Renal cortical epithelial cell (primary cell): ENCODE measurements around the gene ISOC2. TPM values are rescaled to one million over a fixed set of nuclear protein-coding genes. Genes with fewer than 3 reads are reported as not detected.
"Not testable (repeated sequence)": the region's sequence is repeated elsewhere in the genome, so short reads cannot be mapped to it uniquely, and the experiment has no call there.

ENCODE experiments used
- DNase-seq: peaks from one replicate; pipeline ENCODE4 v3.0.0-alpha.2; 2011; ENCODE audit warnings: low read depth
- total RNA-seq: library from RNA; depleted of rRNA; stranded (reverse); fragments of >200 nt; gene quantifications from 2 replicates; pipeline ENCODE4 v1.2.3, GENCODE V29; 2014

Gene ISOC2
- total RNA-seq, 1 donor from 2014 or later, result 64.3 TPM

DNA sequence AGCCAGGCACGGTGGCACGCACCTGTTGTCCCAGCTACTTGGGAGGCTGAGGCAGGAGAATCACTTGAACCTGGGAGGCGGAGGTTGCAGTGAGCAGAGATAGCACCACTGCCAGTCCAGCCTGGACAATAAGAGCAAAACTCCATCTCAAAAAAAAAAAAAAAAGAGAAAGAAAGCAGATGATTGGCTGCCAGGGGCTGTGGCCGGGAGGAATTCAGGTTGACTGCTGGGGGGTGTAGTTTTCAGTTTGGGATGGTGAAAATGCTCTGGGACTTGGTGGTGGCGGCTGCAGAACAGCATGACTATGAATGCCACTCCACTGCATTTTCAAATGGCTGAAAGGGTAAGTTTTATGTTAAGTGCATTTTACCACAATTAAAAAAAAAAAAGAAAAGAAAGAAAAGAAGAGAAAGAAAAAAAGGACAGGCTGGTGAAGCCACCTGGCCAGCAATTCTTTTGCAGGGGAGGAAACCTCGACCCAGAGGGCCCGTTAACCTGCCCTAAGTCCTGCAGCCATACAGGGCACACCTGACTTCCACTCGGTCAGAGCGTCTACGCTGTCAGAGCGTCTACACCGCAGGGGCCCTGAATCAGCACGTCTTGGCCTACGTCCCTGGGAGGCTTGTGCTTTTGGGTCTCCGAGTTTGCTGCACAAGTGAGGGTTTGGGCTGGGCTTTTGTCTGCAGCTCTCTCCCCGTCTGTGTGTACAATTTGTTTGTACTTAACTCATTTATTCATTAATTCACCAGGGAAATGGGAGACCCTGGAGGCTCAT lies 3.6 kb downstream of the ISOC2 start:
- DNase-seq, result no peak

DNA sequence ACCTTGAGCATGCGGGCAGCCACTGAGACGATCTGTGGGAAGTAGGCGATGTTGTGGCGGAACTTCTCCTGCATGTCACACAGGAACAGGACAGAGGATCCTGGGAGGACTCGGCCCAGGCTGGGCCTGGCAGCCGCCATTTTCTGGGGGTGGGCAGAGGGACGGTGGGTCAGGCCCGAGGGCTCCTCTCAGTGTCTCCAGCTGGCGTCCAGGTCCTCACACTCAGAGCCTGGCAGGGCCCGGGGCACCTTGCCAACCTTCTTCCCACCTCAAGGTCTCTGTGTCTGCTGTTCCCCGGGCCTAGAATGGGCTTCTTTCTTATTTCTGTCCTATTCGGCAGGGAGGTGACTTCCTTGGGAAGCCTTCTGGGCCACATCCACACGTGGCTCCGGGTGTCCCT lies 5.1 kb downstream of the ISOC2 start:
- DNase-seq, result no peak

DNA sequence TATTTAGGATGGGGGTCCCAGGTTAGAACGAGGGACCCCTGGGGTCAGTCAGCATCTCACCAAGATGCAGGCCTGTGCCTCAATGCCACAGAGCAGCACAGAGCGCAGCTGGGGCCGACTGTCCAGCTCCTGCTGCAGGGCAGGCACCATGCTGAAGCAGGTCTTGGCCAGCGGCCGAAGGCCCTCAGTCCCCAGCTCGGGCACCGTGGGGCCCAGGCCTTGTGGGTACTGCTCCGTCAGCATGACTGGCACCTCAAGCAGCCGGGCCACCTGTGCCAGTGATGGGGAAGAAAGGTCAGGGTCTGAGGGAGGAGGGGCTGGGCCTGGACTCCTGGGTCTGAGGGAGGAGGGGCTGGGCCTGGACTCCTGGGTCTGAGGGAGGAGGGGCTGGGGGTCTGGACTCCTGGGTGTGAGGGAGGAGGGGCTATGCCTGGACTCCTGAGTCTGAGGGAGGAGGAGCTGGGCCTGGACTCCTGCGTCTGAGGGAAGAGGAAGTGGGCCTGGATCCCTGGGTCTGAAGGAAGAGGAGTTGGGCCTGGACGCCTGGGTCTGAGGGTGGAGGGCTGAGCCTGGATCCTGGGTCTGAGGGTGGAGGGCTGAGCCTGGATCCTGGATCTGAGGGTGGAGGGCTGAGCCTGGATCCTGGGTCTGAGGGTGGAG lies 5.7 kb downstream of the ISOC2 start:
- DNase-seq, result no peak

DNA sequence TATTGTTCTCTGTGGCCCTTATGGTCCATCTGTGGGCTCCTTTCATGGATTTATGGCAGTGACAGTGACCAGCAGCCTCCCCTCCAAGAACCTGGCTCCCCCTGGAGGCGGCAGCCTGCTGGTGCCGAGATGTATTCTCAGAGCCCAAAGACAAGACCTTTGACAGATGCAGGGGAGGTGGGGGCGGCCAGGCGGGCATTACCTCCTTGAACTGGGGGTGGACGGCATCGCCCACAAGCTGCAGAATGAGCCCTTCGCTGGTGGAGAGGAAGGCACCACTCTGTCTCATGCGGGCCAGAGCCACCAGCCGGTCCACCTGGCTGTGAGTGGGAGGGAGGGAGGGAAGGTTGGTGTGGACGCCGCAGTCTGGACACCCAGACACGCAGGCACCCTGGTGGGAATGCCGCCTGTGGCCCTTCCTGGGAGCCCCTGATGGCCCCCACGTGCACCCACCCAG lies 6.6 kb downstream of the ISOC2 start:
- DNase-seq, result no peak

DNA sequence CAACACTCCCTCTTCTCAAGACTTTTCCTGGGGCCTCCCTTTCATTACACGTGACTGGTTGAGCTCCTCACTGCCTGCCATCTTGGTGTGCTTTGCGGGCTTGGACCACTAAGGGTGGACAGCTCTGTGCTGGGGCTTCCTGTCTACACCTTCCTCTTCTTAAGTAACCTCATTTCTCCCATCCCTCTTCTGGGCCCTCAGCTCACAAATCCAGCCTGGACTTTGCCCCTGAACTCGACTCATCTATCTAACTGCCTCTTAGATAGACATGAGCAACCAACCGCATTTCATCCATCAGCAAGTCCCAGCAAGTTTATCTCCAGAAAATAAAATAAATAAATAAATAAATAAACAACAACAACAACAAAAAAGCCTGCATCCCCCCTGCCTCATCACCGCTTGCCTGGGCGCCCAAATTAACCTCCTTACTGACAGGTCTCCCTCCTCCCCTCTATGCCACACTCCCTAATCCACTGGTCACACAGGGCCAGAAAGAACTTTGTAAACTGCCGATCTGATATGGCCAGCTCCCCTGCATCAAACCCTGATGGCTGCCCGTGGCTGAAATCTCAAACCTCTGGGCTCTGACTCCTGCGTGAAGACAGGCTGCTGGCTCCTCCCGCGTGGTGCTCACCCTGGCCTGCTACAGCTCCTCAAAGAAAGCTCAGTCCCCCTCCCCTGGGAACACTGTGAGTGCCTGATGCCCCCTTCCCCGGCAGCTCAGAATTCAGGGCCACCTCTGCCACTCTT lies 7.8 kb downstream of the ISOC2 start:
- no peak for DNase-seq

DNA sequence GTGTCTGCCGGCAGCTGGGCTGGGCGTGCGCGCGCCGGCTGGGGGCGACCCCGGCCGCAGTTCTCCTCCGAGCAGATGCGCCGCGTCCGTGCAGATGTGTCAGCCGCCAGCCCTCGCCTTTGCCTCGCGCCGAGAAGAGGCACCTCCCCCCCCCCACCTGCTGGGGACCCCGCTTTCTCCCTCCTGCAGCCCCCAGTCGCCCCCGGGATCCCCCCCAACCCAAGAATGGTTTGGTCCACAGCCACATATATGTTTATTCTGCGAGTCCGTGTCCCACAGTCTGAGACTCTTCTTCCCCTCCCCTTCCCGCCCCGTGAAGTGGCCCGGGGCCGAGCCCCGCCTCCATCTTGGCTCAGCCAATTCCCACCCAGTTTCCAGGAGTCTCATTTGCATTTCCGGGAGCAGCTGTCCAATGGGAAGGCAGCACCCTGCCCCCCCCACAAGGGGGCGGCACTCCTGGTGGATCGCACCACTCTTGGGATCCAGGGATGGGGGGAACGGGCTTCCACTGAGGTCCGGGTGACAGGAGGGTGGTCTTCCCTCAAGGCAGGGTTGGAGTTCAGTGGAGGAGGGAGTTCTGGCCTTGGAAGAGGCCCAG lies 8.6 kb downstream of the ISOC2 start:
- DNase-seq, result peak; percentile 49

DNA sequence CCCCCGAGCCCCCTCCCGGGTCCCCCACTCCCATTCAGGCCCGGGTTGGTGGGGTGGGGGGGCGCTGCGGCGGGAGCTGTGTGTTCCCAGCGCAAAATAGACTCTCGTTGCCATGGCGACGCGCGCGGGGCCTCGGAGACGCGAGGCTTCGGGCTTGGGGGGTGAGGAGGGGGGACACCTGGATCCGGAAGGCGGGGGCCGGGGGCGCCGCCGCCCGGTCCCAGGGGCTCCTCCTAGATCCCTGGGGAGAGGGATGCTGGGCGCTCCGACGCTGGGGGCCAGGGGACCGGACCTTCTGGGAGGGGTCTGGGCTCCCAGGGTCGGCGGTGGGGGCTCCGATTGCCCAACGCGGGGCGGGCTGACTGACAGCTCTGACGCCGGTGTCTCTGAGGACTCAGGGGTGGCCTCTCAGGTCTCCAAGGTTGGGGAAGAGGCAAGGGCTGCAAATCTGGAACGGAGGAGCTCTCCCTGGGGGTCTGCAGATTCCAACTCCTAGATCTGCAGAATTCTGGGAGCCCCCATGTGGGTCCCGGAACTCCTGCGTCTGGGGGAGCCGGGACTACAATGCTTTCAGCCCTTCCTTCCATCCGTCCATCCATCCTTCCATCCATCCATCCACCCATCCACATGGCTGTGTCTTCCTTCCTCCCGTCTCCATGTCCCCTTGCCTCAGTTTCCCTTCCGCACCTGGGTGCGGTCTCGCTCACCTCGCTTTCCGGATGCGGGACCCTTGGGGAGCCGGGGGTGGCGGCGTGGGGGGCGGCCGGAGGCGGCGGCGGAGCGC lies 9.3 kb downstream of the ISOC2 start:
- no peak for DNase-seq

DNA sequence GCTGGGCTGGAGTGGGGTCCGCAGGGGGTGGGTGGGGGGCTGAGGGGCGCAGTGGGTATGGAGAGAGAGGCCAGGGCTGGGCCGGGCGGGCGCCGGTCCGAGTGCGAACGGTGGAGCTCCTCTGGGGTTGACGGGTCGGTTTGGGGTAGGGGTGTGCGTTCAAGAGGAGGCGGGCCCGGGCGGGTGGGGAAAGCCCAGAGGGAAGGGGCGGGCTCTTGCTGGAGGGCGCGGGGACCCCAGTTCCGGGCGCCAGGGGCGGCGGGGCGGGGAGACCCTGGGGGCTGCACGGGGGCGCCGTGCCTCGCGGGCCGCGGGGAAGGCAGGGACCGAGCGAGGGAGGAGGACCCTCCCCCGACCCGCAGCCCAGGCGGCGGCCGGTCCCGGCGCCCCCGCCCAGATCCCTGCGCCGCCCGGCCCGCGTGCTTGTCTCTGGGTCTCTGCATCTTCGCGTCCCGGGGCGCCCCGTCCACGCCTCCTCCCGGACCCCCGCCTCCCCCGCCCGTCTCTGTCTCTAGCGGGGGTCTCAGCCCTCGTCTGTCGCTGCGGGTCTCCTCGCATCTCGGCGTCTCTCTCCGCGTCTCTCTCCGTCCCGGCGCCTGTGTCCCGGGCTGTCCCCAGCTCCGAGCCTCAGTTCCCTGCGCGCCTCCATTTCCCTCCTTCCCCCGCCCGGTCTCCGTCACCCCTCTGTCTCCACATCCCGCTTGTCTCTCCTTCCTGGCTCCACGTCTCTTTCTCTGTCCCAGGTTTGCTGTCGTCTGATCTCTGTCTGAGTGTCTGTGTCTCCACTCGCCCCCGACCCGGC lies 10.1 kb downstream of the ISOC2 start:
- DNase-seq, result no peak

DNA sequence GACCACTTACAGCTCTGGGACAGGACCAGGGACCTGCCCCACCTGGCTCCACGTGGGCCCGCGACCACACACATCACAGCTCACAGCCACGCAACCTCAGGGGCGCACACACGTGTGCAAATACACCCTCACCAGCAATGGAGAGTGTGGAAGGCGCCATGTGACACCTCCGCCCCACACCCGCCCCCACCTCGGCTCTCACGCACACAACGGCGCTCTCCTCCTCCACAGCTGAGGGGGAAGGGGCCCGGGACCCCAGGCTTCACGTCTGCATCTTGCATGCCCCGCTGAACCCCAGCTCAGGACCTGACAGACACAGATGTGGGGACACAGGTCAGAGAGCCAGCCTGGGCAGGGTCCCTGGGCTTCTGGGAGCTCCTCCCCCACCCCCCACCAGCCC lies 12.0 kb downstream of the ISOC2 start:
- no peak for DNase-seq

DNA sequence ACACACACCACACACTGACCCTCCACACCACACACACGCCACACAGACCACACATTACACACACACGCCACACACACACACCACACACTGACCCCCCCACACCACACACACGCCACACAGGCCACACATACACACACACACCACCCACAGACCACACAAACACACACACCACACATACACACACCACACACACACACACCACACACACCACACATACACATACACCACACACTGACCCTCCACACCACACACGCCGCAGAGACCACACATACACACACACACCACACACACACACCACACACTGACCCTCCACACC lies 13.3 kb downstream of the ISOC2 start:
- DNase-seq, result not testable (repeated sequence)

DNA sequence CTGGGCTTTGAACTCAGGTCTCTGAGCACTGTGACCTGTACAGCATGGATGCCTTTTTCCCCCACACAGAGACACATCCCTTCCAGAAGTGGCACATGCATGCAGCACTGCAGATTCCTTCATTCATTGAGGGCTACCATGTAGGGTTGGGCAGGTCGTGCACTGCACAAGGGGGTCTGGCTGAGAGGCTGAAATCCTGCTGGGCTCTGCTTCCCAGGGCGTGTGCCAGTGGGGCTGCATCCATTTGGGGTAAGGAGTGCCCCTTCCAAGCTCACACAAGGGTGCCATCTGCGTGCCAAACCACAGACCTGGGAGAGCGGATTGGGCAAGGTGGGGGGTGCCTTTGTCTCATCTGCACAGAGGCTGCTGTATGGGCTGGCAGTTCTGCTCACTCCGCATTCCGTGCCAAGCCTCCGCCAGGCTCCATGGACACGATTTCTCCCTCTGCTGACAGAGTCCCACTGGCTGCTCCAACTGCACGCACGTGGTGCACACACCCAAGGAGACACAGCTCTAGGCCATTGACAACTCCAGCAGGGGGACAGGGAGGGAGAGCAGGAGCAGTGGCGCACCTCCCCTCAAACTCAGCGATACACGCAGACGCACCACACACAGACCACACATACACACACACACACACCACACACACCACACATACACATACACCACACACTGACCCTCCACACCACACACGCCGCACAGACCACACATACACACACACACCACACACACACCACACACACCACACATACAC lies 13.8 kb downstream of the ISOC2 start:
- DNase-seq, result no peak

DNA sequence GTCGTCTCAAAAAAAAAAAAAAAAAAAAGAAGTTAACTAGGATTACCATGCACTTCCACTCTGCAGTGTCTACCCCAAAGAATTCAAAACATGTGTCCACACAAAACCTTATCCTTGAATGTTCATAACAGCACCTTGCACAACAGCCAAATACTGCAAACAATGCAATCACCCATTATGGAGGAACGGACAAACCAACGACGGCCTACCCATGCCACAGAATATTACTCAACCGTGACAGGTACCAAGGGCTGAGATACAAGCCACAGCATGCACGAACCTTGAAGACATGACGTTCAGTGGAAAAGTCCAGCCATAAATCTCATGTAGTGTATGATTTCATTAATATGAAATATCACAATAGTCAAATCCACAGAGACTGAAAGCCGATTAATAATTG lies 15.4 kb downstream of the ISOC2 start:
- peak; percentile 37 for DNase-seq

DNA sequence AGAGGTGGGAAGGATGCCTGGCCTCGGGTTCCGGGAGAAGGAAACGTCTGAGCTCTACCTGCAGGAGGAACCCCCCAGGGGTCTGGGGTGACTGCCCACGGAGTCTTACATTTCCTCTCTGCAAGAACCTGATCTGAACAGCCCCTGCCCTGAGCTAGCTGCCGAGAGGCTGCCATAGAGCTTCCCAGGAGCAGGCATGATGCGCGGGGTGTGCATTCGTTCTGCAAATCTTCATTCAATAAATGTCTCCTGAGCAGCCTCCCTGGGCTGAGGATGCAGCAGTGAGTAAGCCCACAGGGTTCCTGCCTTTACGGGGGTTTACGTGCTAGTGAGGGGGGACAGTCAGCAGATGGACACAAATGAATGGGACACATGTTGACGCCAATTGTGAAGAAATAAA lies 16.8 kb downstream of the ISOC2 start:
- no peak for DNase-seq

DNA sequence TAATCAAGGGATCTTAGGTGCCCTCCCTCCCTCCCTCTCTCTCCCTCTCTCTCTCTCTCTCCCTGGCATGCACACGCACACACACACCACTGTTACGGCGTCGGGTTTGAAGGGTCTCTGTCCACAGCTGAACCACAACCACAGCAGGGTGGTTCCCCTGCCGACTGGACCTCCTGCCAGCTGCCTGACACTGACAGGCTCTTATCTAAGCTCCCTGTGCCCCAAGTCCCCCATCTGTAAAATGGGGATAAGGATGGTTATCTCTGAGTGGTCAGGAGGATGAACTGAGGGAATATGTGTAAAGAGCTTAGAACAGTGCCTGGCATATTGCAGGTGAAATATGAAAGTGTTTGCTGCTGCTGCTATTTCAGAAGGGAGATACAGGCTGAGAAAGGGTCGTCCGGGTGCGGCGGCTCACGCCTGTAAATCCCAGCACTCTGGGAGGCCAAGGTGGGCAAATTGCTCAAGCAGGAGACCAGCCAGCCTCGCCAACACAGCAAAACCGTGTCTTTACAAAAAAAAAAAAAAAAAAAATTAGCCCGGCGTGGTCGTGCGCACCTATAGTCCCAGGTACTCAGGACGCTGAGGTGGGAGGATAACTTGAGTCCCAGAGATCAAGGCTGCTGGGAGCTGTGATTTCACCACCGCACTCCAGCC lies 17.5 kb downstream of the ISOC2 start:
- DNase-seq, result no peak

DNA sequence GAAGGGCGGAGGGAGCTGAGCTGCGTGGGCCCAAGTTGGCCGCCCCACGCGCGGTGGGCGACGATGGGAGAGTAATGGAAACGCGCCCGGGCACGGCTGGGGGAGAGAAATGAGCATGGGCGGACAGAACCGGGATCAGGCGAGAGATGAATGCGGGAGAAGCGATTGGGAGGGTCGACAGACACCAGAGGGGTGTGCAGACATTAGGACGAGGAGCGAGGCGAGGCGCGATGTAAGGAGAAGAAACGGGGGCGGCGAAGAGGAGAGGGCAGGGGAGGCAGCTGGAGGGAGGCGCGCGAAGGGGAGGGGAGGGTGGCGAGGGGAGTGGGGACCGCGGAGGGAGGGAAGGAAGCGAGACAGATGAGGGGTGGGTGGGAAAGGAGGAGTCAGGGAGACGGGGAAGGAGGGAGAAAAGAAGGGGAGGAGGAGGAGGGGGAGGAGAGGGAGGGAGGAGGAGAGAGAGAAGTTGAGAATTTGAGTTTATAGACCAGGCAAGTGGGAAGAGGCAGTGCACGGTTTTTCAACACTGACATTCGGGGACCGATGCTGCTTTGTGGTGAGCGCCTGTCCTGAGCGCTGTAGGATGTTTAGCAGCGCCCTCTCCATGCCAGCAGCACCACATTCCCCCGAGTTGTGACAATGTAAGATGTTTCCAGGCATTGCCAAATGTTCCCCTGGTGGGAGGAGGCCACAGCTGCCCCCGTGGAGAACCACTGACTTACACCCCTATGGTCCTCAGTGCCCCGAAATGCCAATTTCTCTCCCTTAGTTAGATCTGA lies 18.2 kb downstream of the ISOC2 start, which contains the start of gene SHISA7:
Gene SHISA7 (minus strand): TSS at position 256 of the 779 bp plus-strand sequence. CDS start 437 bp downstream, outside the sequence.
- DNase-seq, result no peak

DNA sequence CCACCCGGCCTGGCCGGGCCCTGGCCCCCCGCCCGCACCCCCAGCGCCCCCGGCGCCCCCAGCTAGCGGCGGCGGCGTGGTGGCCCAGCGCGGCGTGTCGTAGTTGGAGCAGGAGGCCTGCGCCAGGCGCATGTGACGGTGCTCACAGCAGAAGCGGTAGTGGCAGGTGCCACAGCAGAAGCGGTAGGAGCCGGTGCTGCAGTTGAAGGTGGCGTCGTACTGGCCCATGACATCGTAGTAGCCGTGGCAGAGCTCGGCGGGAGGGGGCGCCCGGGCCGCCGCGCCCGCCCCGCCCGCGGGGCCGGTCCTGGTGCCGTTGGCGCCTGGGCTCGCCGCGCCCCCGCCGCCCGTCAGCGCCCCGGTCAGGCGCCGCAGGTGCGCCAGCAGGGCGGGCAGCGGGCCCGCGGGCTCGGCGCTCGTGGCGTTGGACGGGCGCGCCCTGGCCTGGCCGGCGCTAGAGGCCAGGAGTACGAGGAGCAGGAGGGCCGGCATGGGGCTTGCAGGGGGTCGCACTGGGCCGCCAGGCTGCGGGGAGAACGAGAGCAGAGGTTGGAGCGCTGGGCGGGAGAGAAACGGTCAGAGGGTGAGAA lies 19.0 kb downstream of the ISOC2 start:
- no peak for DNase-seq

DNA sequence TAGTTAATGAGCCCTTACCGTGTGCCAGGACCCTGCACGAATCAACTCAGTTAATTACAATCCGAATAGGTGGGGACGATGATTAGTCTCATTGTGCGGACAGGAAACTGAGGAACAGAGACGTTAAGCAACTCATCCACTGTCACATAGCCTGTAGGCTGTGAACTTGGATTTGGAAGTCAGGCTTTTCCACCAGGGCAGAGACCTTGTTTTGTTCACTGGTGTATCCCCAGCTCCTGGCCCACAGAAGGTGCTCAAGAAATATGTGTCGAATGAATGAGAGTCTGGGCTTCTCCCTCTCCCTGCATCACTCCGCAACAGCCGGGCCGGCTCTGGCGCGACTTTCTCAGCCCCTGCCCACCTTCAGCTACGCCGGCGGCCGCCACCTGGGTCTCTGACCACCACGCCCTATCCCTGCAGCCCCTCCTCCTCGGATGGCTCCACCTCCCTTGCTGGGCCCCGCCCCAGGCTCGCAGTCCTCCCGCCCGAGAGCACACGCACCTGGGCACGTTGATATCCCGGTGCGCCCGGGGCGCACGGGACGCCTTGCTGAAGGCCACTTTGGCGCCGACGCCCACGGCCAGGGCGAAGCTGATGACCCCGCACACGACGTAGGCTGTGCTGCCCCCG lies 19.6 kb downstream of the ISOC2 start:
- DNase-seq, result no peak

DNA sequence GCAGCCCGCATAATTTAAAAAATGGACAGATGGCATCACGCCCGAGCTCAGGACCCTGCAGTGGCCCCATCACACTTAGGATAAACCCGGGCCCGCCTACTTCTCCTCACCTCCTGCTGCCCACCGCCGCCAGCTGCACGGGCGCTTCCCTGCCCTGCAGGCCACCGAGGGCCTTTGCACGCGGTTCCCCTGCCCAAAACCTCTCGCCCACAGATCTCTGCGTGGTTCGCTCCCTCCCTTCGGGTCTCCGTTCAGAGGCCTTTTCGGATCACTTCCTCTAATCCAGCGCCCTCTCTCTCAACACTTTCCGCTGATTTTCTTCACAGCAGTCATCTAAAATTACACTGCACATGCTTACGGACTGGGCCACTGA lies 20.1 kb downstream of the ISOC2 start:
- no peak for DNase-seq
